Measurements from ENCODE around the gene AFAP1L2. TPM values are rescaled to one million over a fixed set of nuclear protein-coding genes. Genes with fewer than 3 reads are reported as not detected.

Gene AFAP1L2, protein sequence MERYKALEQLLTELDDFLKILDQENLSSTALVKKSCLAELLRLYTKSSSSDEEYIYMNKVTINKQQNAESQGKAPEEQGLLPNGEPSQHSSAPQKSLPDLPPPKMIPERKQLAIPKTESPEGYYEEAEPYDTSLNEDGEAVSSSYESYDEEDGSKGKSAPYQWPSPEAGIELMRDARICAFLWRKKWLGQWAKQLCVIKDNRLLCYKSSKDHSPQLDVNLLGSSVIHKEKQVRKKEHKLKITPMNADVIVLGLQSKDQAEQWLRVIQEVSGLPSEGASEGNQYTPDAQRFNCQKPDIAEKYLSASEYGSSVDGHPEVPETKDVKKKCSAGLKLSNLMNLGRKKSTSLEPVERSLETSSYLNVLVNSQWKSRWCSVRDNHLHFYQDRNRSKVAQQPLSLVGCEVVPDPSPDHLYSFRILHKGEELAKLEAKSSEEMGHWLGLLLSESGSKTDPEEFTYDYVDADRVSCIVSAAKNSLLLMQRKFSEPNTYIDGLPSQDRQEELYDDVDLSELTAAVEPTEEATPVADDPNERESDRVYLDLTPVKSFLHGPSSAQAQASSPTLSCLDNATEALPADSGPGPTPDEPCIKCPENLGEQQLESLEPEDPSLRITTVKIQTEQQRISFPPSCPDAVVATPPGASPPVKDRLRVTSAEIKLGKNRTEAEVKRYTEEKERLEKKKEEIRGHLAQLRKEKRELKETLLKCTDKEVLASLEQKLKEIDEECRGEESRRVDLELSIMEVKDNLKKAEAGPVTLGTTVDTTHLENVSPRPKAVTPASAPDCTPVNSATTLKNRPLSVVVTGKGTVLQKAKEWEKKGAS
- total RNA-seq = 7.6 and 27.7 TPM in 2 replicates

DNA sequence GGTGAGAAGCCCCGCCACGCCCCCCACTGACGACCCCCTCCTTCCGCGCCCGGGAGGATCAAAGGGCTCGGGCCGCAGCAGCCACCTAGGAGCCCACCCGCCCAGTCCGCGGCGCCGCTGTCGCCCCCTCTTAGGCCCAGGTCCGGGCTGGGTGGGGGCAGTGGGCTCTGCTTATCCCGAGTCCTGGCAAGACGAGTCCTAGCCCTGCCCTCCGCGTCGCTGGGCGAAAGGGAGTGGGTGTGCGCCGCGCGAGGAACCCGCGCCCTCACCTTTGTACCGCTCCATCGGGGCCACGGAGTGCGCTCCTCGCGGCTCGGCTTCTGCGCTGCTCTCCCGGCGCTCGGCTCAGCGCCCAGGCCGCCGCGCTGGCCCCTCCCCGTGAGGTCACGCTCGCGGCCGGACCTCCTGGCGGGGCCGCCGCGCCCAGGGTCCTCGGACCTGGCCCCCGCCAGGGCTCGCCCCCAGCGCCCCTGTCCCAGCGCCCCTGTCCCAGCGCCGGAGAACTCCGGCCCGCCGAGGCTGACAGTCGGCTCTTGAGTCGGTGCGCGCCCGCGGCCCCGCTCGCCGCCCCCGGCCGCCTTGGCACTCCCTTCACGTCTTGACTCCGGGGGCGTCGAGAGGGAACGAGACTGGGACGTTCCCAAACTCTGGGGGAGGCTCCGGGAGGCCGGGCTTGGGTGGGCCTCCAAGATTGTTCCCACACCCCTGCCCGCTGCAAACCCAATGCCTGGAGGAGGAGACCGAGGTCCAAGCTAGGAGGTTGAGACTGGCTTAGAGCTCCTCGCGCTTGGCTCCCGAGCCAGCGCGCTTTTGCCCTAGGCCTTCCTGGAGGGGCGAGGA, at the start of gene AFAP1L2:
AFAP1L2 (minus strand) TSS at position 332 of the 840 bp plus-strand sequence; CDS start at position 285, 47 bp downstream.
- DNase-seq = peak; percentile 46

DNA sequence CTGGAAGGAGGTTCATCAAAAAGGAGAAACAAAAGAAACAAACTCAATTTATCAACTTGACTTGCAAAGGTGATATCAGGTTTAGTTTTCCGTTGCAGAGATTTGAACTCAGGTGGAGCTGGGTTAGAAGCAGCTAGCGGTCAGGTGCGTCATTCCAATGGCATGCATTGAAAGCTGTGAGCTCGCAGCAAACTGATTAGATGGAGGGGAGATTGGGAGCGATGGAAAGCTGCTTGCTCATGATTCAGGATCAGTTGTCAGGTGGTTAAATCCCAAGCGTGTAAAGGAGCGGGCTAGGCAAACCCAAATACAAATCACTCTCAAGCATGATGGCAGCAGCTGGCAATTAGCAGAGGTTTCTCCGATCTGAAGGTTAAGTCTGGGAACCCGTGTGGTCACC, 49.3 kb upstream of the AFAP1L2 start:
- no peak for DNase-seq

- DNase-seq = peak; percentile 47
Observed at GRCh38 chr10:114448897-114449296, 44.6 kb upstream of the AFAP1L2 start.

GRCh38 chr10:114445332-114445731, 41.0 kb upstream of the AFAP1L2 start:
- DNase-seq = no peak

DNA sequence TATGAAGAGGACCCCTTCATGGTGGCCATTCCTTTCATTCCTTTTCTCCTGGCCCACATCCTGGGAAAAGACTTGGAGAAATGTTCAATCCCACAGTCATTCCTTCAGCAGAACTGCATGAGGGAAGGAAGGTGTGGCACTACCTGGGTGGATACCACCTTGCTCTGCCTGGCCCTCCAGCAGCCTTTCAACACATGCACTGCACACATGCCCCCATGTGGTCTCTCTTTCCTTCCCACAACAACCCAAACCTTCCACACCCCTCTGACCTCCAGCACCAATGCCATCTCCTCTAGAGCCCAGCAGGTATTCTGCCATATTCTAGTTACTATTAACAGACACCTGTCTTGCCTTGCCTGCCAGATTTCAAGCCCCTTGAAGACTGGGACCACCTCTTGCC, 40.5 kb upstream of the AFAP1L2 start:
- no peak for DNase-seq

DNA sequence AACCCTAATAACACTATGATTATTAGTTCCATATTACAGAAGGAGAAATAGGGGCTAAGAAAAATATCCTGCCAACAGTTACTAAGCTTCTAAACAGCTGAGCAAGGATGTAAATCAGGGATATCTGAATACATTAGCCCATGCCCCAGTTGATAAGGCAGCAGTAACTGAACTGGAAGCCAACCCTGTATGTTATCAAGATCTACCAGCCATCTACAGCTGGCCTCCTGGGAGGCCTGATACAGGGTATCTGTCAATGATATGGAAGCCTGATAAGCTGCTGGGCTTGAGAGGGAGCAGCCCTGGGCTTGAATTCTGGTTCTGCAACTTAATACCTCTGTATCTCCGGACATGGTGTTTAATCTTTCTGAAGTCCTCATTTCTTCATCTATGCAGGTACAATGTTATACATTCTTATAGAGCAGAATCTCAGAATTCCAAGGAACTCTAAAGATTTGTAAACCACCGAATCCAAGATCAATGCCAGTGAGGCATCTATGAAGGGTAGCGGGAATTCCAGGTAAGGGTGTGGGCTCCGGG, 37.9 kb upstream of the AFAP1L2 start:
- no peak for DNase-seq

GRCh38 chr10:114441107-114441506, 36.8 kb upstream of the AFAP1L2 start:
- DNase-seq = no peak

DNA sequence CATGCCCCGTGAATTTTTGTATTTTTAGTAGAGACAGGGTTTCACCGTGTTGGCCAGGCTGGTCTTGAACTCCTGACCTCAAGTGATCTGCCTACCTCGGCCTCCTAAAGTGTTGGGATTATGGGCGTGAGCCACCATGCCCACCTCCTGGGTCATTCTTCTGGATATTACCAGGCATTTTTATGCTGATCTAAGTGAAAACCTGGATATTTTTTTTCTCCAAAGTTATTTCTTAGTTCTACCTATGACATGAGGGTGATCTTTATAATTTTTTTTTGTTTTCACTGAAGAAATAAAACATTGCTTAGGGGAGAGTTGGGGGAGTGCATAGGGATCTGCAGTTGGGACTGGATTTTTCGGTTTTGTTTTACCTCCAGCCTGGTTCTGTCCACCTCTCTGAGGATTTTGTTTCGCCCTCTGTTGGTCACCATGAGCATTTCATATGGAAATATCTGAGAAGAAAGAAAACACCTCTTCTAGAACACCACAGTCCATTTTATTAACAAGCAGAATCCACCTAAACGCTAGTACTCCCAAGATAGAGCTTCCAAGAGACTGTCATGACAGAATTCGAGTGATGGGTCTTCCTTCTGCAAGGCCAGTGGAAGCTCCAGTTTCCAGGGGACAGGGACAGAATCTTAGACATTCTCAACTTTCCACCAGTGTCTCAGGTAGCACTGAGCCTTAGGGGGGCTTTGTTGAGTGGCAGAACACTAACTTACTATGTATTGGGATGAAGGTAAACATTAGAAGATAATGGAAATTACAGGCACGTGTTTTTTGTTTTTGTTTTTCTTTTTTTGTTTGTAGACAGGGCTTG, 33.4 kb upstream of the AFAP1L2 start:
- DNase-seq = peak; percentile 52

- no peak for DNase-seq
Observed at GRCh38 chr10:114436941-114437340, 32.6 kb upstream of the AFAP1L2 start.

GRCh38 chr10:114432566-114433093, 28.3 kb upstream of the AFAP1L2 start:
- no peak for DNase-seq

DNA sequence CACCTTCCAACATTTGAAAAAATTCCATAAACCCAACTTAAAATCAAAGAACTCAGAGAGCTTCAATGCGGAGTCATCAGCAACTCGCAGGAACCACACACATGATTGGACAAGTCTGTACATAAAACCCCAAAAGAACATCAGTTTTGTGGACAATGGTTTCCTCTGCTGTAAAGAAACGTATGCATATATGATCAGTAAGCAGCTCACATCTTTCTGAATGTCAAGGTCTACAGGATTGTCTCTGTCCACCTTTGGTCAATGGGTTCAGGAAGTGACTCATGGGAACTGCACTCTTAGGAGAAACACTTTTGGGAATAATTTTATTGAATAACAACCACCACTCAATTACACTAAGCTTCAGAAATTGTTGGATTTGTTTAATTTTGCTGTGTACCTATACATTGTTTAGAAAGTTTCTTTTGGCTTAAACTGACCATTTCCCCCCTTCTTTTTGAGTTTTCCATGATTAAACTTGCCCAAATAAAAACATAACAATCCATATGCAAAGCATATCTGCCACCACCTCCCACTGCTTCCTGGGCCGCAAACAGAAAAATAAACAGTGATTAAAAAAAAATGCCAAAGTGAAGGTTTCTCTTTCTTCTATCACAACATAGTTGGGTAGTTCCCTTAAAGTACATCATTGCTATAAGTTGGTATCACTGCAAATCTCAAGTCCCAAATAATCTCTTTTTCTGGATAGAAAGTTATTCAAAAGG, 27.3 kb upstream of the AFAP1L2 start:
- DNase-seq = peak; percentile 17

GRCh38 chr10:114430688-114431413, 26.5 kb upstream of the AFAP1L2 start:
- no peak for DNase-seq

GRCh38 chr10:114429581-114430335, 25.5 kb upstream of the AFAP1L2 start:
- DNase-seq = no peak

DNA sequence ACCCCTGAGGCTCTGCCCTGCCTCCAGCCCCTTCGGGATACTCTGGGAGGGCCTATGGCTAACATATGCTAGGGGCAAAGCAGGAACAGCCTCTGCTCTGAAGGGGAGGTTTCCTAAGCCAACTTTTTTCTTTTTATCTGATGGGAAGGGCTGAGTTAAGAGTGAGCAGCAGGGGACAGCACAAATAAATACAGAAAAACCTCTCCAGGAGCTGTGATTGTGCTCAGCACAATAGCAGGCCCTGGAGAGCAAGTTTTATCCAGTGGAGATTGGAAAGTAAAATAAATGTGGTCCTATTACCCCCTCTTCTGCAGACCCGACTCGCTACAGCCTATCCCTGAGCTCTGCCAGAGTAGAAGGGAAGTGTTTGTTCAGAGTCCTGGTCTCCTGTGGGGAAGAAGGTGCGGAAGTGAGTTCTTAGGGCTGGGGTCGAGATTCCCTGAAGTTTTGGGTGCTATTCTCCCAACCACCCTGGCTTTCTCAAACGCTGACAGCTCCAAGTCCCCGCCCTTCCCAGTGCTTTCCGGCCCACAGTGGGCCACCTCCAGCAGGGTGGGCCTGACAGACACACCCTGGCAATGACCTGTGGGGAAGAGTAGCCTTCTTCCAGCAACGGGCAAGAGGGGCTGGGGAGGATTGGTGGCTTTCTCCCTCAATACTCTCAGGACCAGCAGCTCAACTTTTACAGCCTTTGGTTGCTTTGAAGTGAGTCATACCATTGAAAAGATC, 23.0 kb upstream of the AFAP1L2 start:
- DNase-seq = peak; percentile 48

- DNase-seq = peak; percentile 71
Observed at GRCh38 chr10:114426476-114426875, 22.2 kb upstream of the AFAP1L2 start.

DNA sequence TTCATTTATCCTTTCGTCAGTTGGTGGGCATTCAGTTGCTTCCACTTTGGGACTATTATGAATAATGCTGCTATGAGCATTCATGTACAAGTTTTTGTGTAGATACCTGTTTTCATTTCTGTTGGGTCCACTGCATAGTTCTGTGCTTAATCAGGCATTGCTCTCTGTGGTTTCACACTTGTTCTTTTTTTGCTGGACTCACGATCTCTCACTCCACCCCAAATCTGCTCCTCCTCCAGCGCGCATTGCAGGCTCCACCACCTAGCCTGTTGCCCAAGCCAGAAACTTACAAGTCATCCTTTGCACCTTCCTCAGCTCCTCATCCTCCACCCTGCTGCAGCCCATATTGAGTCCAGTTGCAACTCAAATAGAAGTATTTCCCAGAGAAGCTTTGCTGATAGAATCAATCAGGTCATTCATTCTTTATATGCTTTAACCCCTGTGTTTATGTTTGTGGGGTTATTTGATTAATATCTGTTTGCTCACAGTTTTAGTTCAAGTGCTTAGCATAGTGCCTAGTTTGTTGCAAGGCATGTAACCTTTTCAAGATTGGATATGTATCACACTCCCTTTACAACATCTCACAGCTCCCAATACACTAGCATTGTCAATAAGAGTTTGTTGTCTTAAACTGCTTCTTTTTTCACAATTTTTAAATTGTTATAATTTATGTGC, 16.6 kb upstream of the AFAP1L2 start:
- DNase-seq = no peak

- no peak for DNase-seq
Observed at GRCh38 chr10:114418109-114418508, 13.8 kb upstream of the AFAP1L2 start.
